ENCODE data around the gene RBM34.

Gene RBM34

DNA sequence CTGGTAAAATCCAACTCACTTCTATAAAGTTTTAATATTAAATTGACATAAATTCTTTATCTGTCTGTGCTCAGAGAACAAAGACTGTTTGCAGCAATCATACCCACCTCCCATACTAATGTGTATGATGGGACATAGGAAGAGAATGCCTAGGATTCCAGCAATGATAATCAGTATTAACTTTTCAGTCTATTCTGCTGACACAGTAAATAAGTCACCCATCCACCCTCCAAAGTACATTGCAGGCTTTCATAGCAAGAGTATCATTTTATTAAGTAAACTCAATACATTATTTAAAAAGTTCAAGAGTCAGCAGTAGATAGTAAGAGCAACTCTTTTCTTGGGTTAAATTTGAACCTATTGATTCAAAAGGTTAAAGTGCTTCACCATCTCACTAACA is 8.8 kb downstream of the RBM34 start:
- no peak for DNase-seq (ENCODE audit: low read depth, low spot score)

GRCh38 chr1:235151033-235151432 is 10.0 kb downstream of the RBM34 start:
- no peak for DNase-seq (ENCODE audit: low read depth, low spot score)

DNA sequence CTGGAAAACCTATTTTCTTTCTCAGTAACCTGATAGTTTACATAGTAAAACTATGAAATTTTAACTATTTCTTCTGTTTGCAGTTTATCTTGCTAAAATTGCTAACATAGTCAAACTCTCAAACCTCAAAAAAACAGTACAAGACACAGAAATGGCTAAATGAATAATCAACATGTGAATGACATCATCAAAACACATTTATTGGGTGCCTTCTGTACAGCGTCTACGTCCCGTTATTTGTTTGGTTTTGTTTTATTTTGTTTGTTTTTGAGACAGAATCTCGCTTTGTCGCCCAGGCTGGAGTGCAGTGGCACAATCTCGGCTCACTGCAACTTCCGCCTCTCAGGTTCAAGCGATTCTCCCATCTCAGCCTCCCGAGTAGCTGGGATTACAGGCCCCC is 11.2 kb downstream of the RBM34 start:
- no peak for DNase-seq (ENCODE audit: low read depth, low spot score)

GRCh38 chr1:235147269-235147668 is 13.8 kb downstream of the RBM34 start:
- DNase-seq (ENCODE audit: low read depth, low spot score): no peak

DNA sequence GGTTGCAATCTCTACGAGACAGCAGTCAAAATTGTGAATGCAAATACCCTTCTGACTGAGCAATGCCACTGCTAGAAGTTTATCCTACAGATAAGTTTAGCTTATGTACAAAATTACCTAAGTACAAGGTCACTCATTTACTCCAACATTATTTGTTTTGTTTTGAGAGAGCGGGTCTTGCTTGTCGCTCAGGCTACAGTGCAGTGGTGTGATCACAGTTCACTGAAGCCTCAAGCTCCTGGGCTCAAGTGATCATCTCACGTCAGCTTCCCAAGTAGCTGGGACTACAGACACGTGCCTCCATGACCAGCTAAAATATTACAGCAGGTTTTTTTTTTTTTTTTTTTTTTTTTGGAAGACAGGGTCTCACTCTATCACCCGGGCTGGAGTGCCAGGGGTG is 15.4 kb downstream of the RBM34 start:
- DNase-seq (ENCODE audit: low read depth, low spot score): no peak

DNA sequence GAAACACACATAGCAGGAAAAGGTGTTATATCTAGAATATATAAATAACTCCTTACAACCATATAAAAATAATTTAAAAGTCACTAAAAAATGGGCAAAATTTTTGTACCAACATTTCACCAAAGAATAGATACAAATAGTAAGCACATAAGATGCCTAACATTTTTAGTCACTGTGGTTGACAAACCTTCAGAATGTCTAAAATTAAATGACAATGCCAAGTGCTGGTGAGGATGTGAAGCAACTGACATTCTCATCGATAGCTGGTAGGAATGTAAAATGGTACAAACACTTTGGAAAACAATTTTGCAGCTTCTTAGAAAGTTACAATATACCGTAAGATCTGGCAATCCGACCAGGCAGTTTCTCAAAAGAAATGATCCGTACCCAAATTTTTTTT is 18.1 kb downstream of the RBM34 start:
- no peak for DNase-seq (ENCODE audit: low read depth, low spot score)

DNA sequence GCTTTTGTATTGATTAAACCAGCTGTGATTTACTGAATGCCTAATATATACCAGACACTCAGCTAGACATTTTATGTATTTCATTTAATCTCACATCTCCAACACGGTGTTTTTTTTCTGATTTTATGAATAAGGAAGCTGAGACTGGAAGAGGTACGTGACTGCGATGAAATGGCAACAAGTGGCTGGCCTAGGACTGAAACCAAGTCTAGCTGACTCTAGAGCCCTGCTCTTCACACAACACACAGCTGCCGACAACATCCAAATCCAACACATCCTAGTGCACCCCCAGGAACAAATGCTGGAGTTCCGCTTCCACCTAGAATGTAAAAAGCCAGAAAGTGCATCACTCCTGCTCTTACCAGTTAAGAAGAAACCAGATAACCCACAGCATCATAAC is 21.7 kb downstream of the RBM34 start:
- DNase-seq (ENCODE audit: low read depth, low spot score): no peak

- no peak for DNase-seq (ENCODE audit: low read depth, low spot score)
These were observed 22.2 kb downstream of the RBM34 start for GRCh38 chr1:235138821-235139220.

DNA sequence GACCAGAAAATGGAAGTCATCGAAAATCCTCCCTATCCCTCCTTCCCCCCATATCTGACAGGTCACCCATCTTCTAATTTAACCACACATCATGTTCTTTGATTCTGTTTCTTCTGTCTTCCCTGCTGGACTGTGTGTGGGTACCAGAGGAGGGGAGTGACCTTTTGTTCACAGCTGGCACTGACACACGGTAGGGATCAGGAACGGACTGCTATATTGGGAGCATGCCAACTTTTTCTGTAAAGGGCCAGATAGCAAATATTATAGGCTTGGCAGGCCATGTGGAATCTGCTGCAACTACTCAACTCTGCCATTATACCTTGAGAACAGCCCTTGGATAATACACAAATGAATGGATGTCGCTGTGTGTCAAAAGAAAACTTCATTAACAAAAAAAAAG is 24.9 kb downstream of the RBM34 start:
- DNase-seq (ENCODE audit: low read depth, low spot score): no peak

DNA sequence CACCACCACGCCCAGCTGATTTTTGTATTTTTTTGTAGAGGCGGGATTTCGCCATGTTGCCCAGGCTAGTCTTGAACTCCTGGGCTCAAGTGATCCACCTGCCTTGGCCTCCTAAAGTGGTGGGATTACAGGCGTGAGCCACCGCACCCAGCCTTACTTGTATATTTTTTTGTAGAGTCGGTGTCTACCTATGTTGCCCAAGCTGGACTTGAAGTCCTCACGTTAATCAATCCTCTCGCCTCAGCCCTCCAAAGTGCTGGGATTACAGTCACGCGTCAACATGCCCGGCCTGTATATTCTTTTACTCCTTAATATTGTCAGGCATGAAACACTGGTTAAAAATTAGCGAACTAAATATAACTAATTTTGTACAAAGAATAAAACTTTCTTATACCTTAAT is 26.9 kb downstream of the RBM34 start:
- DNase-seq (ENCODE audit: low read depth, low spot score): no peak

DNA sequence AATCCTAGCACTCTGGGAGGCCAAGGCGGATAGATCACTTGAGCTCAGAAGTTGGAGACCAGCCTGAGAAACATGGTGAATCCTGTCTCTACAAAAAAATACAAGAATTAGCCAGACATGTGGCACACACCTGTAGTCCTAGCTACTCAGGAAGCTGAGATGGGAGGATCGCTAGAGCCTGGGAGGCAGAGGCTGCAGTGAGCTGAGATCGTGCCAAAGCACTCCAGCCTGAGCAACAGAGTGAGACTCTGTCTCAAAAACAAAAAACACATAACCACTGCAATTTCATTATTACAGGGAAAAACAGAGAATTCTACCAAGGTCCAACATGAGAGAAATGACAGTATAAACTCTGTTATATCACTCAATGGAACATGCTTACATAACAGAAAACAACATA is 28.0 kb downstream of the RBM34 start:
- no peak for DNase-seq (ENCODE audit: low read depth, low spot score)

- DNase-seq (ENCODE audit: low read depth, low spot score): no peak
These were observed 29.1 kb downstream of the RBM34 start for GRCh38 chr1:235131961-235132360.

- no peak for DNase-seq (ENCODE audit: low read depth, low spot score)
These were observed 30.2 kb downstream of the RBM34 start for GRCh38 chr1:235130766-235131270.

- no peak for DNase-seq (ENCODE audit: low read depth, low spot score)
These were observed 31.1 kb downstream of the RBM34 start for GRCh38 chr1:235129774-235130570.

DNA sequence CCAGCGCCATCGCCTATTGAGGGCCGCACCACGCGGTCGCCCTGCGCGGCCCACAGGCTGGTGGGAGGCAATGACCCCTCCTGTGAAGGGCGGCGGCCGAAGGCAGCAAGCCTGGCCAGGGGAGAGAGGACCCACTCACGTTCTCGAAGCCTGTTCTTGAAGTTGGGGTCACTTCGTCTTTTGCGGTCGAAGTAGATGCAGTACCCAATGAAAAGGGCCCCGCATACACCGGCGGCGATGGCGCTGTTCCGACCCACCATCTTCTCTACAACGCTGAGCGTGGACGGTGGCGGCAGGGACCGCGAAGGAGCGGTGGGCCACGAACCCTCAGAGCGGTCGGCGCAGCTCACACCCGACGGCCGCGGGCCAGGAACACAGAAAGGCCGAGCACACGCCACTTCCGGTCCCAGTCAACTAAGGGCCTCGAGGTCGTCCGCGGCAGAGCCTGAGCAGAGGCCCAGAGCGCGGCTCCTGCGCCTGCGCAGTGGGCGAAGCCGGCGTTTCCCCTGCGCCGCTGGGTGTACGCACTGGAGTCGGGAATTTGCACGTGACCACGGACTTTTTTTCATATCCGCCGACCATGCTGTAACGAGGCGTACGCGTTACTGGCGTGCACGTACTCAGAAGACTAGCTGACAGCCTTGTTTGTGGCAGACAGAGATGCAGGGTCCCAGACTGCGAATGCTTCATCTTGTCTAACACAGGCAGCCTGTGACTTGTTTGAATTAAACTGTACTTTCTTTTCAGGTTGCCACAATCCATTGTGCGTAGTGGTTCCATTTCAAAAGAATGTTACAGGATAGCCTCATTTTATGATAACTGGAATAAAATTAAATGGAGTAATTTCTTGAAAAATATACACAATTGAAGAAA is 32.4 kb downstream of the RBM34 start, which contains the start of gene TOMM20:
TSS of gene TOMM20 (minus strand) at position 382 of the 873 bp plus-strand sequence. CDS start at position 260, 122 bp downstream.
- DNase-seq (ENCODE audit: low read depth, low spot score): peak; percentile 98

GRCh38 chr1:235127732-235128455 is 33.2 kb downstream of the RBM34 start:
- no peak for DNase-seq (ENCODE audit: low read depth, low spot score)

GRCh38 chr1:235127203-235127602 is 33.8 kb downstream of the RBM34 start:
- DNase-seq (ENCODE audit: low read depth, low spot score): no peak

- no peak for DNase-seq (ENCODE audit: low read depth, low spot score)
These were observed 36.4 kb downstream of the RBM34 start for GRCh38 chr1:235124665-235125064.

- no peak for DNase-seq (ENCODE audit: low read depth, low spot score)
These were observed 36.9 kb downstream of the RBM34 start for GRCh38 chr1:235124111-235124510.

GRCh38 chr1:235122348-235122747 is 38.7 kb downstream of the RBM34 start:
- DNase-seq (ENCODE audit: low read depth, low spot score): no peak

DNA sequence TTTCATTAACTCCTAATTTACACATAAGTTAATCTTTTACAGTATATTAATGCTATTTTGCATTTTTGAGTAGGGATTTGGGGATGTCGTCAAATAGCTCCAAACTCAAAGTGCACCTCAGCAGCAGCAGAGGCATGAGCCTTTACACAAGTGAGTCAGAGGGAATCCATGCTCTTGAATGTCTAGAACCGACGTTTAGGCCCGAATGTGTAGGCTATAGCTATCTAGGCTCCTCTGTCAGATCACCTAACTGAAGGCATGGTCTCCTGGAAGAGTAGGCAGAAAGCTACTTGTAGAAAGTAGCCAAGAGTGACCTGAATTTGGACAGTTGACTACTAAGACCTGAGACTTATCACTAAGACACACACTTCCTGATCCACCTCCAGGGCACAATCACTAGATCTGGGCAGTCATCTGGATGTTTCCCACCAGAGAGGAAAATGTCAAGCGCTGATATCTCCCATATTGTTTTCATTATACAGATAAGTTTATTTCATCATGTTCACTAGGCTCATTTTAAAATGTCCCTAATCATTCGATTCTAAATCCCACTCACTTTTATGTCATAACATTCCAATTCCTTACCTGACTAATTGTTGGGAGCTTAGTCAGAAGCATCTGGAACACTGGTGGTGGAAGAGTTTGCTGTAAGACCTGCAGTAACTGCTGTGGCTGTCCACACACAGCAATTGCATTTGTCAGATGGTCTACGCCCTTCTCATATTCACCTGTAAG is 47.7 kb downstream of the RBM34 start:
- DNase-seq (ENCODE audit: low read depth, low spot score): no peak
